GM18867 (cell line): ENCODE measurements around the gene PAQR5.

ENCODE experiments used
- ATAC-seq: cut with Tn5 transposase; IDR thresholded peaks from one replicate; pipeline ENCODE4 v1.9.1; 2021; ENCODE audit warnings: mild to moderate bottlenecking, moderate library complexity; ENCODE audit not compliant: unreplicated experiment

PAQR5 gene

GRCh38 chr15:69456208-69457166 lies 157.8 kb downstream of the PAQR5 start:
- ATAC-seq: no peak
